ENCODE results near the gene ZFPM1.

DNA sequence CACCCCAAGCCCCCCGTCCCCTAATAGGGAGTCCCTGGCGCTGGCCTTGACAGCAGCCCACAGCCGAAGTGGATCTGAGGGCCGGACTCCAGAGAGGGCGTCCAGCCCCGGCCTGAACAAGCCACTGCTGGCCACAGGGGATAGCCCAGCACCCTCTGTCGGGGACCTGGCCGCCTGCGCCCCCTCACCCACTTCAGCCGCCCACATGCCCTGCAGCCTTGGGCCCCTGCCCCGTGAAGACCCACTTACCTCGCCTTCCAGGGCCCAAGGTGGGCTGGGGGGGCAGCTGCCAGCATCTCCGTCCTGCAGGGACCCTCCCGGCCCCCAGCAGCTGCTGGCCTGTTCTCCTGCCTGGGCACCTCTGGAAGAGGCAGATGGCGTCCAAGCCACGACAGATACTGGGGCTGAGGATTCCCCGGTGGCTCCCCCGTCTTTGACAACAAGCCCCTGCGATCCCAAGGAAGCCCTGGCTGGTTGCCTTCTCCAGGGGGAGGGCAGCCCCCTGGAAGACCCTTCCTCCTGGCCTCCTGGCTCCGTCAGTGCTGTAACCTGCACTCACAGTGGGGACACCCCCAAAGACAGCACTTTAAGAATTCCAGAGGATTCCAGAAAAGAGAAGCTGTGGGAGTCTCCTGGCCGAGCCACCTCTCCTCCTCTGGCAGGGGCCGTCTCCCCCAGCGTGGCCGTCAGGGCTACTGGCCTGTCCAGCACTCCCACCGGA lies 19.3 kb upstream of the ZFPM1 start:
- TF ChIP-seq, protein P1, sequence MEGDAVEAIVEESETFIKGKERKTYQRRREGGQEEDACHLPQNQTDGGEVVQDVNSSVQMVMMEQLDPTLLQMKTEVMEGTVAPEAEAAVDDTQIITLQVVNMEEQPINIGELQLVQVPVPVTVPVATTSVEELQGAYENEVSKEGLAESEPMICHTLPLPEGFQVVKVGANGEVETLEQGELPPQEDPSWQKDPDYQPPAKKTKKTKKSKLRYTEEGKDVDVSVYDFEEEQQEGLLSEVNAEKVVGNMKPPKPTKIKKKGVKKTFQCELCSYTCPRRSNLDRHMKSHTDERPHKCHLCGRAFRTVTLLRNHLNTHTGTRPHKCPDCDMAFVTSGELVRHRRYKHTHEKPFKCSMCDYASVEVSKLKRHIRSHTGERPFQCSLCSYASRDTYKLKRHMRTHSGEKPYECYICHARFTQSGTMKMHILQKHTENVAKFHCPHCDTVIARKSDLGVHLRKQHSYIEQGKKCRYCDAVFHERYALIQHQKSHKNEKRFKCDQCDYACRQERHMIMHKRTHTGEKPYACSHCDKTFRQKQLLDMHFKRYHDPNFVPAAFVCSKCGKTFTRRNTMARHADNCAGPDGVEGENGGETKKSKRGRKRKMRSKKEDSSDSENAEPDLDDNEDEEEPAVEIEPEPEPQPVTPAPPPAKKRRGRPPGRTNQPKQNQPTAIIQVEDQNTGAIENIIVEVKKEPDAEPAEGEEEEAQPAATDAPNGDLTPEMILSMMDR (IDR thresholded peaks at IDR 0.05), result no peak
- no peak for TF ChIP-seq ZFX (IDR thresholded peaks at IDR 0.05; ENCODE audit: borderline replicate concordance)

All from 22Rv1 (cell line).